NCI-H1930 (cell line): ENCODE results near the gene SLC9A9.
"Not testable (repeated sequence)": the region's sequence is repeated elsewhere in the genome, so short reads cannot be mapped to it uniquely, and the experiment has no call there.

ENCODE experiments used
- DNase-seq, 2 experiments: peaks; one replicate each; lab custom pipeline; 2025; lab: John Stamatoyannopoulos, UW

SLC9A9 gene

GRCh38 chr3:143695333-143695732 is 152.9 kb downstream of the SLC9A9 start:
- DNase-seq, result not testable (repeated sequence)

- peak in 1 of 2 experiments; percentile 1 for DNase-seq
Observed at GRCh38 chr3:143693506-143693905, 154.8 kb downstream of the SLC9A9 start.

- DNase-seq, result no peak
Observed at GRCh38 chr3:143686638-143687197, 161.6 kb downstream of the SLC9A9 start.

- DNase-seq, result no peak
Observed at GRCh38 chr3:143685491-143685890, 162.8 kb downstream of the SLC9A9 start.

- no peak for DNase-seq
Observed at GRCh38 chr3:143677430-143677829, 170.8 kb downstream of the SLC9A9 start.

- no peak for DNase-seq
Observed at GRCh38 chr3:143676747-143677146, 171.5 kb downstream of the SLC9A9 start.

GRCh38 chr3:143676021-143676420 is 172.2 kb downstream of the SLC9A9 start:
- no peak for DNase-seq

- DNase-seq, result peak; percentile 34 to 50
Observed at GRCh38 chr3:143674100-143674968, 173.9 kb downstream of the SLC9A9 start.

- DNase-seq, result no peak
Observed at GRCh38 chr3:143672396-143673165, 175.7 kb downstream of the SLC9A9 start.

- no peak for DNase-seq
Observed at GRCh38 chr3:143671626-143672025, 176.6 kb downstream of the SLC9A9 start.

- no peak for DNase-seq
Observed at GRCh38 chr3:143668924-143669790, 179.1 kb downstream of the SLC9A9 start.

- no peak for DNase-seq
Observed at GRCh38 chr3:143668385-143668784, 179.9 kb downstream of the SLC9A9 start.

- no peak for DNase-seq
Observed at GRCh38 chr3:143661677-143662076, 186.6 kb downstream of the SLC9A9 start.

GRCh38 chr3:143658861-143659260 is 189.4 kb downstream of the SLC9A9 start:
- DNase-seq, result no peak

GRCh38 chr3:143658116-143658515 is 190.2 kb downstream of the SLC9A9 start:
- DNase-seq, result no peak

GRCh38 chr3:143657391-143657790 is 190.9 kb downstream of the SLC9A9 start:
- no peak for DNase-seq

- DNase-seq, result no peak
Observed at GRCh38 chr3:143654906-143655305, 193.4 kb downstream of the SLC9A9 start.

GRCh38 chr3:143653935-143654334 is 194.3 kb downstream of the SLC9A9 start:
- DNase-seq, result no peak

- no peak for DNase-seq
Observed at GRCh38 chr3:143653493-143653892, 194.8 kb downstream of the SLC9A9 start.

GRCh38 chr3:143652118-143652517 is 196.2 kb downstream of the SLC9A9 start:
- no peak for DNase-seq

GRCh38 chr3:143650827-143651226 is 197.4 kb downstream of the SLC9A9 start:
- DNase-seq, result no peak

- DNase-seq, result no peak
Observed at GRCh38 chr3:143650120-143650519, 198.1 kb downstream of the SLC9A9 start.
